ENCODE measurements around the gene PLEKHH1.

DNA sequence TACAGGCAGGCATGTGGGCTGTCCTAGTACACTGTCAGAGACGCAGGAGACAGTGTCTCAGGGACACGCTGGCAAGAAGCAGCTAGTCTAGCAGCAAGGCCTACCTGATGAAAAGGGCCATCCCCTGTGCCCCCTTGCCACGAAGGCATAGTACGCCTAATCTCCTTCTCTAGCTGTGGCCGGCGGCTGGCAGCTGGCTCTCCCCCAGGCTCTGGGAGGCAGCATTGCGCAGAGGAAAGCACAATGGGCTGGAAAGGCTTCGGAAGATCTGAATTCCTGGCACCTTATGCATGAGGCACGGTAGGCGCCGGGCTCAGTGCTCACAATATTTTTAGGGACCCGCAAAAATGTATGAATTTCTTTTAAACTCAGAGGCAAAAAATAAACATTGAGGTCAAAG lies 16.0 kb upstream of the PLEKHH1 start:
- TF ChIP-seq REST (IDR thresholded peaks at IDR 0.05; ENCODE audit: insufficient replicate concordance, low read depth) (no peak), CTCF (IDR thresholded peaks at IDR 0.05; ENCODE audit: insufficient read depth, low read length) (no peak), POLR2AphosphoS5 (IDR thresholded peaks at IDR 0.05; ENCODE audit: low read depth) (no peak), SPI1 (IDR thresholded peaks at IDR 0.05; ENCODE audit: borderline replicate concordance, low read depth) (no peak)

Data from HL-60 (cell line).